CD4-positive, alpha-beta T cell treated with Interleukin-10 for 1 hour (primary cell): Measurements from ENCODE around the gene TMEM119.

Source experiments
- DNase-seq: peaks from one replicate; pipeline ENCODE4 v3.0.0-alpha.2; 2020

TMEM119 gene, protein sequence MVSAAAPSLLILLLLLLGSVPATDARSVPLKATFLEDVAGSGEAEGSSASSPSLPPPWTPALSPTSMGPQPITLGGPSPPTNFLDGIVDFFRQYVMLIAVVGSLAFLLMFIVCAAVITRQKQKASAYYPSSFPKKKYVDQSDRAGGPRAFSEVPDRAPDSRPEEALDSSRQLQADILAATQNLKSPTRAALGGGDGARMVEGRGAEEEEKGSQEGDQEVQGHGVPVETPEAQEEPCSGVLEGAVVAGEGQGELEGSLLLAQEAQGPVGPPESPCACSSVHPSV

DNA sequence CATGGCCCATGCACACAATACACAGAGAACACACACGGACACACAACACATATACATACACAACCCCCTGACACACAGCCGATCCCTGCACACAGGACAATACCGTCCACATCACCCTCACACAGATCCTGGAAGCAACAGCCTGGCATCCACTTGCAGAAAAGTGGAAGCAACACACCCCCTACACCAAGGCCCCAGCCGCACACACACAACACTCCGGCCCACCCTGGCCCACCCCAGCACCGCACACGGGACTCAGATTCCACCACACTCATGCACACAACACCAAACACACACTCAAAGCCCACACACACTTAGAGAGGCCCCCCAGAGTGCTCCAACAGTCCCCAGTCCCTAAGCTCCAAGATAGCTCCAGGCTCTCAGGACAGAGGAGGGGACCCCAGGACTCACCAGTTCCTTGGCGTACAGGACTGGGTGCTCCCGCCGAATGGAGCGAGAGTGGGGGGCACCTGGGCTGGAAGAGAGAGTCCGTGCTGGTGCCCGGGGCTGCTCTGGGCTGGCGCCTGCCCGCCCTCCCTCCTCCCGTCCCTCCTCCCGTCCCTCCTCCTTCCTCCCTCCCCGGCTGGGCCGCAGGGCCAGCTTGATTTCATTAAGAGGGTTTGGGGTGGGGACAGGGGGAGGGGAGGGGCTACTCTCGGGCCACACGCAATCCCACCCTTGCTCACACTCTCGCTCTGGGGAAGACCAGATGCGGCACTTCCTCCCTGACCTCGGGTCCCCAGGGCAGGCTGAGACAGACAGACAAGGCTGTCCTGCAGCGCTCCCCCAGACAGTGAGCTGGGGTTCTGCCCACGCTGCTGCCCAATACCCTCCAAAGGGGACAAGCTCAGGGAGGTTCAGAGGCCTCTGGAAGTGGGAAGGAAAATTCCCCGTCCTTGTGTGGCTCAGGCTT, at the start of gene TMEM119:
TSS of gene TMEM119 (minus strand) at position 526 of the 913 bp plus-strand sequence. CDS start 5,701 bp downstream, outside the sequence.
- no peak for DNase-seq

GRCh38 chr12:108646600-108647579, 49.0 kb upstream of the TMEM119 start:
- no peak for DNase-seq

DNA sequence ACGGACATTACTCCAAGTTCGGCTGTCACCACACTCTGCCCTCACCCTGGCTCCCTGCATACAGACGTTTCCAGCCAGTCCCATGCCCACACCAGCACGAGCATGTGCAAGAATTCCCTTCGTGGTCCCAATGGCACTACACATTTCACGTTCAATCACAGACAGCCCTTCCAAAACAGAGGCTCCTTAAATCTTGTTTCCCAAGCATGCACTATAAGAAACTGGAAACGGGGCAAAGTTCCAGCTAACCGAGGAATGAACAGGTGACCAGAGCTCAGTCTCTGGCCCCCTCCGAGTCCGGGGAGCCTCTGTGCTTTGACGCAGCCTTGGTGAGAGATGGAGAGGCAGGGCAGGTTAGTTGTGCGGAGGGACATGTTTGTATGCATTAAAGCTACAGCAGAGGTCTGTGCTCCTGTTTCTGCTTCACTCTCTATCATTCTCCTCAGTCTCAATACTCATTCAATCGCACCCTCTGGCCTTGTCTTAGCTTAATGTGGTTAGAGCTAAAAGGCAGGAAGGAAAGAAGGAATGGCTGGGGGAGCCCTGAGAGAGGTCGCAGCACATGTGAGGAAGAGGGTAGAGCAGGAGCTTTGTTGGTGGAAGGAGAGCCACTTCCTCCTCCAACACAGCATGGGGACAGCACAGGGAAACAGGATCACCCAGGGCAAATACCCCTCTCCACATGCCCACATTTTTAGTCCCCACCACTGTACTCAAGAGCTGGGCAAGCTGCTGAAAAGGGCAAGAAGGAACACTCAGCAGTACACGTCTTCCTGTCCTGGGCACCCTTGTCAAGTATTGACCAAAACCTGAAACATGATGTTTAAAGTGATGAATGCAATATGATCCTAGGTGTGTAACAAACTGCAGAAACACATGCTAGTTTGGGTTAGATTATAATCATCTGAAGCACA, 48.1 kb upstream of the TMEM119 start:
- no peak for DNase-seq

DNA sequence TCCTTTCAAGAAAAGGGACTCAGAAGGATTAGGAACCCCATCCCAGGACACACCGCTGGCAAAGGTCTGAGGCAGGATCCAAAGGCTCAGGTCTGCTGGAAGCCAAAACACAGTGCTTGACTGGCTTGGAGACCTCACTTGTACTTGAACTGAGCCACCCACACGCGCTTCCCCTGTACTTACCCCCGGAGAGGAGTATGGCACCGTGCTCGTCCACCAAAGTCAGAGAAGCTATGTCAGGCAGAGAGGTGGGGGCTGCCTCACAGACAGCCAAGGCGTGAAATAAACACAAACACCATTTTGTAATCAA, 46.9 kb upstream of the TMEM119 start:
- no peak for DNase-seq

GRCh38 chr12:108643941-108644810, 46.3 kb upstream of the TMEM119 start:
- no peak for DNase-seq

DNA sequence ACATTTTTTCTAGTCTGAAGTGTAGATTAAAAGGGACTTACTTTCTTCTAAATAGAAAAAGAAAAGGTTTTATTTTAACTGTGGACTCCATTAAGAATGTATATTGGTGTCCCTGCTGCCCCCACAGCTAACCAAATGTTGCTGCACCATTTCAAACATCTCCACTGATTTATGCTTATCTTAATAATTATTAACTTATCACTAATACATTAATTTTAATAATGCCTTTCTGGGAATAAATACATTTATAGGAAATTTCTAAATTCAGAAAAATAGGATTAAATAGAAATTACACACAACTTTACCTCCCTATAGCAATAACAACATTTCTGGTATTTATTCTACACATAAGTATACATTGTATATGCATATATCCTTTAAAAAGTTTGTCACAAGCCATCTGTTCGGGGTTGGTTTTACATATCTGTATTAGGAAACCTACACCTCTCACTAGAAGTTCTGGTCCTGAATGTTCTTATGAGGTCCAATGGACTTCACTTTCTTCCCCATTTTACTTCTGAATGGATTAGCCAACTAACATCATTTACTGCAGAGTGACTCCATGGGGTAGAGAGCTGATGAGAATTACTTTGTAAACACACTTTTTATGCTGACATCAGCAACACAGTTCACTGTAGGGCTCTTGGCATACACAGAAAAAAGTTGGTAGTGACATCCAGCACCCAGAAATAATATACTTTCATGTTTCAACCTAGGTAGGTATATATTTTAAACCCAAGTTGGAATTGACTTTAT, 45.2 kb upstream of the TMEM119 start:
- no peak for DNase-seq

- no peak for DNase-seq
Measured at GRCh38 chr12:108642269-108642870, 44.5 kb upstream of the TMEM119 start.

DNA sequence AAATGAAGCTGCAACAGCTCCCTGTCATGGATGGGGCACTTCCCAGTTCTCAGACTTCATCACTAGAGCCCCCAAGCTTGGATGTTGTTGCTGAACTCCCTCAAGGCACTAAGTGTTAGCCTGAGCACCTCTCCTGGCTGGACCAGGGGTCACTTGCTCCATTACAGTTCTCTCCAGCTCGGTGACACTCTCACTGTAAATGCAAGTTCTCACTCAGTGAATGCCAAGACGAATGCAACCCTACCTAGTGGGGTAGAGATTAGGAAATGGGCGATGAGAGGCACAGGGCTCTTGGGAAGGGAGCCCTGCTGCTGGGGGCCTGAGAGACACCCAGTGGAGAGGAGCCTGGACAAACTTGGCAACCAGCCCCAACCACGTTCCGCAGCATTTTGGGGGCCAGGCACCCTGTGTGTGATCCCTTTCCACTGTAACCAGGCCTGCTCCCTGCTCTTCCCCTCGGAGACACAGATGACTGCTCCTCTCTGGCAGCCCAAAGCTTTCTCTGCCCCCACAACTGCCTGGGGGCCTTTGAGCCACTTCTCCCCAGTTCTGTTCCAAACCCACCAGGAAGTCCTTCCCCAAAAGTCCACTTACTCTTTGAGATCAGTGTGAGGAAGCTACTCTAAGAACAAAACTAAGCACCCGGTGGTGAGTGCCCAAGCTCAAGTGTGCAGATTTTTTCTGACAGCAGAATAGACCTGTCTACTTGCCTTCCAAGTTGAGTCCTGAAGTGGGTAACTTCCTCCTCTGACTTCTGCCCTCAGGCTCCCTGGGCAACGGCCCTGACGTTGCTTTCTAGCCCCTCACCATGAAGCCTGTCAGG, 43.8 kb upstream of the TMEM119 start:
- no peak for DNase-seq

GRCh38 chr12:108640802-108641445, 43.0 kb upstream of the TMEM119 start:
- no peak for DNase-seq

GRCh38 chr12:108638997-108639822, 41.3 kb upstream of the TMEM119 start:
- DNase-seq = no peak

DNA sequence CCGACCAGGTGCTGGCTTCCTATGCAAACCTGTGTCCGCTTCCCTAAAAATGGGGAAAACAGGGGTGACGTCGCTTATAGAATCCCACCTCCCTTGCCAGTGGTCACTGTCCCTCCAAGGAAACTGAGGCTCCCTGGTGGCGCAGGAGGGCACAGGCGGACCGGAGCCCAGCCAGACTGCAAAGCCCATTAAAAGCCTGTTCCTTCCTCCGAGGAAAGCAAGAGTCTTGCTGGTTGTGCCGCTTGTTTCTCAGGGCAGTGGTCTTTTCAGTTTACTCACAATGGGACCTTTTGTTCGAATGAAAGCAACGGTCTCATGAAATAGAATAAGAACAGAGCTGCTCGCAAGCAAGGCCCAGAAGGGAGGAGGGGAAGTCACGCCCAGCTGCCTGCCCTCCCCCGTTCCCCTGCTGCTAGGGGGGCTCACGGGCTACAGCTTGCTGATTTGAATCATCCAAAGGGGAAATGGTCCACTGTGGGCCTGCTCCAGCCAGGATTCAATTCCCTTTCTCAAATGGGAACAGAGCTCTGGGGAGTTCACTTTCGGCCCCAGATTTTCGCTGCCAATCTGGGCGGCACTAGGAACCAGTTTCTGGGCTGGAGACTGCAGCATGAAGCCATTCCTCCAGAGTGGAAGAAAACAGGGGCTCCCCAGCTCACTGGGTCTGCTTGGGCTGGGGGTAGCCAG, 40.4 kb upstream of the TMEM119 start:
- no peak for DNase-seq

- DNase-seq = no peak
Measured at GRCh38 chr12:108637222-108637971, 39.5 kb upstream of the TMEM119 start.

GRCh38 chr12:108635997-108636808, 38.3 kb upstream of the TMEM119 start:
- no peak for DNase-seq

DNA sequence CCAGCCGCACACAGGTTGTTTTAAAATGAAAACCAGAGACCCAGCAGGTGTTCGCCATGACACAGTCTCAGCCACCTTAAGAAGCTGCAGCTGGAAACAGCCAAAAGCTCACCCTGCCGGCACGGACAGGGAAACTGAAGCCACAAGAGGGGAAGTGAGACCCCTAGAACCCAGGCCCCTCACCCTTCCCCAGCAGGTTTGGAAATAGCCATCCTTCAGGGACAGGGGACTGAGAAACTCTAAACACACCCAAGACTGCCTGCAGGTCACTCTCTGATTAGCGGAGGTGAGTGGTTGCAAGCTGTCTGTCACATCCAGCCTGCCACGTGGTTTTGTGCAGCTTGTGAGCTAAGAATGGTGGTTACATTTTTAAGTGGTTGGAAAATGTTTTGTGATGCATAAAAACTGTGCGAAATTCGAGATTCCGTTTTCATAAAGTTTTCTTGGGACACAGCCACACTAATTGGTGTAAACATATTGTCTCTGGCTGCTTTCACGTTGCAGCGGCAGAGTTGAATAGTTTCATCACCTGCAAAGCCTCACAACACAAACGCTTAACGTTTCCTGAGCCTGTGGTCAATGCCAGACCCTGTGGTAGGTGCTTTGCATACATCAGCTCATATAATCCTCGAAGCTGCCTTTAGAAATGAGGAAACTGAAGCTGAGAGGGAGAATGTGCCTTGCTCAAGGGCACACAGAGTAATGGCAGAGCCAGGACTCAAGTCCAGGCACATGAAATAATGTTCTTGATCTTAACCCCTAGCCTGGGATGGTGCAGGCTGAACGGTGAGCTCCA, 37.5 kb upstream of the TMEM119 start:
- DNase-seq = peak; percentile 56
